Stimulated activated CD4-positive, alpha-beta T cell treated with anti-CD3 and anti-CD28 coated beads, Interleukin-12 subunit alpha, Interleukin-12 subunit beta, amount 100 ng/mL, for 48 hours (primary cell): Measurements from ENCODE around the gene SERPIND1.
A peak's percentile ranks its signal among the peaks of the same experiment; 100 is the strongest.

Experiments used
- DNase-seq, 3 donors: peaks; one replicate each; pipeline ENCODE4 v3.0.0-alpha.2; 2020; ENCODE audit warnings: low read depth in 2 of 3, low spot score in 1 of 3

The SERPIND1 gene

DNA sequence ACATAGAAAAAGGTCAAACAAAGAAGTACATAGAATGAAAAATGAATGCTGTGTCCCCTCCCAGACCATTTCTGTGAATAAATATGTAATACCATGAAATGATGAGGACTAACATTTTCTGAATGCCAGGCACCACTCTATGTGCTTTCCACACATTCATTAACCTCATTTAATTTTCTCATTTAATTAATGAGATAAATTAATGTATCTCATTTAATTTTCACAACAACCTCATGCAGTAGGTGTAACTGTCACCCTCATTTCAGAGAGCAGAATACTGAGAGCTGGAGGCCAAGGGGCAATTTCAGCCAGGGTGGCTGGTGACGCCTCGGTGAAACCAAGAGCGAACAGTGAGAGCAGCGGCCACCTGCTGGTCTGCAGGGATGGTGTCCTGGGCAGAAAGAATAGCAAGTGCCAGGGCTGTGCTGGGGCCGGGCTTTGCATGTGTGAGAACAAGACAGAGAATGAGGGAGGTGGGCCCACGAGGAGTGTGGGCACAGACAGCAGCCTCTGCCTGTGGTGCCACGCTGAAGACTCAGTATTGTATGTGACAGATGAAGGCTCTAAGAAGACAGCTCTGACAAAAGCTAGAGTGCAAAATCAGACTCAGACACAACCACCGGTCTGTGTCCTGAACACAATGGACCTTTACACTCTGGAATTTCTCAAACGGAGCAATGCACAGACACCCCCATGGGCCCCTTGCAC, 1.8 kb upstream of the SERPIND1 start:
- DNase-seq: no peak

DNA sequence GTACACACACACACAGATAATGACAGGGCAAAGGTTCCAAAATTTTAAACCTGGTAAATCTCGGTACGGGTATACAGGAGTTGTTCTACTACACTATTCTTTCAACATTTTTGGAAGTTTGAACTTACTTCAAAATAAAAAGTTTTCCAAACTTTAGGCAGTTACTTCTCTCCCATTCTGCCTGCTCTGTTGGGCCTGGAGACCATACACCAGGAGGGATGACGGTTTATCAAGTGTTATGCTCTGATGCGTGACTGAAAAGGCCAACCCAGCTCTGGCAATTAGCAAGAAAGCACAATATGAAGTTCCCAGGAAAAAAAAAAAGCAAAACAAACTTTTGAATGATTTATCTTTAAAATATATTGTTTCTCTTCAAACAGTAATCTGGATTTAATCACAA, 969 bp downstream of the SERPIND1 start:
- DNase-seq: no peak

- no peak for DNase-seq
Measured at GRCh38 chr22:20775342-20775895, 1.5 kb downstream of the SERPIND1 start.

GRCh38 chr22:20776624-20777405, 2.9 kb downstream of the SERPIND1 start:
- no peak for DNase-seq

- DNase-seq: no peak
Measured at GRCh38 chr22:20777420-20778177, 3.7 kb downstream of the SERPIND1 start.

DNA sequence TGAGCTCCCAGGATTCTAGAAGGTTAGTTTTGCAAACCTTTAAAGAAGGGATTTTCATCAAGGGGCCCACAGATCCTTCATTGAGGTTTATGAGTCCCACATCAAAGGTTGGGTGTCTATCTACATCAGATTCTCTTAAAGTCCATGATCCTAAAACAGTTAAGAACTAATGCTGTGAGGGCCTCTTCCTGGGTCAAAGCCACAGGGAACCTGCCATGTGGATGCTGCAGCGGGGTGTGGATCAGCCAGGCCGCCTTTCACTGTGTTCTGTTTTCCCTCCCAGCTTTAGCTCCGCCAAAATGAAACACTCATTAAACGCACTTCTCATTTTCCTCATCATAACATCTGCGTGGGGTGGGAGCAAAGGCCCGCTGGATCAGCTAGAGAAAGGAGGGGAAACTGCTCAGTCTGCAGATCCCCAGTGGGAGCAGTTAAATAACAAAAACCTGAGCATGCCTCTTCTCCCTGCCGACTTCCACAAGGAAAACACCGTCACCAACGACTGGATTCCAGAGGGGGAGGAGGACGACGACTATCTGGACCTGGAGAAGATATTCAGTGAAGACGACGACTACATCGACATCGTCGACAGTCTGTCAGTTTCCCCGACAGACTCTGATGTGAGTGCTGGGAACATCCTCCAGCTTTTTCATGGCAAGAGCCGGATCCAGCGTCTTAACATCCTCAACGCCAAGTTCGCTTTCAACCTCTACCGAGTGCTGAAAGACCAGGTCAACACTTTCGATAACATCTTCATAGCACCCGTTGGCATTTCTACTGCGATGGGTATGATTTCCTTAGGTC, 5.3 kb downstream of the SERPIND1 start:
- DNase-seq: no peak

GRCh38 chr22:20779818-20780158, 5.9 kb downstream of the SERPIND1 start:
- DNase-seq: no peak

GRCh38 chr22:20781272-20781990, 7.5 kb downstream of the SERPIND1 start:
- DNase-seq: peak; percentile 11 to 34 (median 18)

GRCh38 chr22:20782083-20782482, 8.2 kb downstream of the SERPIND1 start:
- no peak for DNase-seq

DNA sequence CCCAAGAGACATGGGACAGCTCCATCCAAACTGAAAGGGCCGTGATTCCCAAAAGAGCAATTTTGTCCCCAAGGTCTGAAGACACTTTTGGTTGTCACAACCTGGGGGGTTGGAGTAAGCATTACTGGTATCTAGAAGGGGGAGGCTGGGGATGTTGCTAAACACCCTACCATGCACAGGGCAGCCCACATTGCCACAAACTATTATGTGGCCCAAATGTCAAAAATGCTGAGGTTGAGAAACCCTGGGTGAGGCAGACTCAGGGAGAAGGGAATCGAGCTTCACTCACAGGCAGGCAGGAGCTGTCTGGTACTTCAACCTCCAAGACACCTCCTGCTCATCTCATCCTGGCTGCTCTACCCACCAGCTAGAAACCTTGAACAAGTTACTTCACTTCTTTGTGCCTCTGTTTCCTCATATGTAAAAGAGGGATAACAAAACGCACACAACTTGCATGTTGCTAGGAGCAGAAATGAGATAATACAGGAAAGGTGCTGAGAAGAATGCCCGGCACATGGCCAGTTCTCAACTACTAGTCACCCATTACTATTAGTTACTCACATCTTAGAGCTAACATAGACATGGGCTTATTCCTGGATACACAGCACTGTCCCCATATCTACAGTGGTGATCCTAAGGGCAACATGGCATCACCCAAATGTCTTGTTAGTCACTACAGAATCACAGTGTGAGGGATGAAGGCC, 8.8 kb downstream of the SERPIND1 start:
- no peak for DNase-seq

DNA sequence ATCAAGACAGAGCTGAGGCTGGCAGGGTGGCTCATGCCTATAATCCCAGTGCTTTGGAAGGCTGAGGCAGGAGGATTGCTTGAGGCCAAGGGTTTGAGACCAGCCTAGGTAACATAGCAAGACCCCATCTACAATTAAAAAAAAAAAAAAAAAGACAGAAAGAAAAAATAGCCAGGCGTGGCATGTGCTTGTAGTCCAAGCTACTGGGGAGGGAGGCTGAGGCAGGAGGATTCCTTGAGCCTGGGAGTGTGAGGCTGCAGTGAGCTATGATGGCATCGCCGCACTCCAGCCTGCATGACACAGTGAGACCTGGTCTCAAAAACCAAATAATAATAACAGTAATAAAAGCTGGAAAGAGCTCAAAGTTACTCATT, 9.4 kb downstream of the SERPIND1 start:
- DNase-seq: no peak

GRCh38 chr22:20783844-20784723, 10.2 kb downstream of the SERPIND1 start:
- peak in 2 of 3 donors; percentile 16 to 47 for DNase-seq

DNA sequence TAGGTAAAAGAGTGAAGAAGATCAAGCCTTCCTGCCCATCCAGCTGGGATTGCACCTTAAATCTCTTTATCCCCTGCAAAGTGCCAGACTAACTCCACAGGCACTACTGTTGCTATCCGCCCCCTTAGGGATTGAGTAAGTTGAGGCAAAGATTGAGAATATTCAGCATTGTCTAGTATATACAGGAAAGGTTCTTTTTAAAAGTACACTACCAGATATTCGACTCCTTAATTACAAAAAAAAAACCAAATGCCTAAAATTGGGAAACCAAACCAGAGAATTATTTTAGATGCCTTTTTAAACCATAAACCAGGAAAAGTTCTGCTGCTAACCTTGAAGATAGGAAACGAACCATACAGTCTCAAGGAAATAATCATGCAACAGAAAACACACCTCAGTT, 11.5 kb downstream of the SERPIND1 start:
- DNase-seq: no peak

DNA sequence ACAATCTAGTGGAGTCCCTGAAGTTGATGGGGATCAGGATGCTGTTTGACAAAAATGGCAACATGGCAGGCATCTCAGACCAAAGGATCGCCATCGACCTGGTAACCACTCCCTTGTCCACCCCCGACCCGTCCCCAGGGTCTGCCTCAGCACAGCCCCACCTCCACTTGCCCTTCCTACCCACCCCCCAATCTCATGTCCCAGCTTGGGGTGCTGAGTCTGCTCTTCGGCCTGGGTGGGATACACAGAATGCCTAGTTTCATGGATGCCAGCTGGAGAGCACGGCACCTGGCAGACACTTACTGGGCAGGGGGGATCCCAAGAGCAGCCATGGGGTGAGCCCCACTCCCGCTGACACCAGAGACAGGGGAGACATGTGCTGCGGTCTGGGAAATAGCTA, 12.1 kb downstream of the SERPIND1 start:
- no peak for DNase-seq

- no peak for DNase-seq
Measured at GRCh38 chr22:20786536-20786979, 12.6 kb downstream of the SERPIND1 start.

GRCh38 chr22:20787223-20787622, 13.3 kb downstream of the SERPIND1 start:
- DNase-seq: no peak

DNA sequence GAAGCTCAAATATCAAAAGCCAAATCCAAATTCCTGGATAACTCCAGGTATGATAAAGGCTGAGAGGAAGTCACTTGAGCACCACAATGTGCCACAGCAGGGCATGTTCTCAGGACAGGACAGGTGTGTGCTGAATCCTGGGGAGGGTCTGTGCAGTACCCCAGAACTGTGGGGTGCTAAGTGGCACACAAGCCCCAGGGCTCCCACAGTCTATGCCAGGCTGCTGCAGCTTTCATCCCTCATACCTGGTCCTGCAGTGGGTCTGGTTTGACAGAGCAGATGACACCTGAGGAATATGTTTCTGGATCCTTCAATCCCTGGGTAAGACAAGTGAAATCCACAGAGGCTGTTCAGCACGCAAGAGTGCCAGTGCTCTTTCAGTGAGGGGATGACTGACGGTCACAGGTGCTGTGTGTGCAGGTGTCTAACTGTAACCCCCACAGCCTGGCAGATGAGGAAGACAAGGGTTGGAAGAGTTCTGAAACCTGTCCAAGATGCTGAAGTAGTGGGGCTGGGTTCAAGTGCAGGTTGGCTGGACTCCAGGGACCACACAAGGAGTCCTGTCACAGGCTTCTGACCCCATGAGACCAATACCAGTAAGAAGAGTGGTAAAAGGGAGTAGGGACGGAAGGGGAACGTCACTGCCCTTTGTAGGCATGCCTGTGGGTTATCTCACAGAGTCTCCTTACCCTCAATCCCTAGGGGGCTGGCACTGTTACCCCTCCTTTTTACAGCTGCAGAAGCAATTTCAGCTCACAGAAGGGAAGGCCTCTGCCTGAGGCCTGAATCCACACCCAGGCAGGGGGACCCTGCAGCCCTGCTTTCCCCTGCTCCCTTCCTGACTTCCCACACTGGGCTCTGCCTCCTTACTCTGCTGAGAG, 14.1 kb downstream of the SERPIND1 start:
- no peak for DNase-seq
